K562 (cell line): ENCODE data around the gene OSGEPL1. TPM values are rescaled to one million over a fixed set of nuclear protein-coding genes. Genes with fewer than 3 reads are reported as not detected.

ENCODE experiments used
- ASH1L ChIP-seq: fragments of 450-650 bp; IDR thresholded peaks from 2 replicates; pipeline ENCODE4 v1.6.1; 2018; ENCODE audit warnings: borderline replicate concordance, mild to moderate bottlenecking, low read depth; ENCODE audit not compliant: partially characterized antibody
- MGA ChIP-seq: fragments of 450-650 bp; IDR thresholded peaks from 2 replicates; pipeline ENCODE4 v1.6.1; 2016; ENCODE audit warnings: mild to moderate bottlenecking, moderate library complexity
- OTX1 ChIP-seq: fragments of 450-650 bp; formaldehyde crosslinking; IDR thresholded peaks from 2 replicates; pipeline ENCODE4 v1.4.0; 2022; ENCODE audit warnings: mild to moderate bottlenecking
- ZBTB40 ChIP-seq, 2 experiments: fragments of 450-650 bp in 1 of 2; sonication (generic) in 1 of 2; formaldehyde crosslinking in 1 of 2; IDR thresholded peaks; 2 replicates each; pipeline versions ENCODE4 v1.7.1 to v1.9.0; 2016 to 2022; ENCODE audit warnings: inconsistent platforms in 1 of 2, mild to moderate bottlenecking in 1 of 2, missing genetic modification reagents in 1 of 2
- ZNF79 ChIP-seq: fragments of 250-450 bp; sonication (Bioruptor Pico); IDR thresholded peaks from 2 replicates; pipeline ENCODE4 v1.4.0; 2020; ENCODE audit warnings: low read depth, mild to moderate bottlenecking, moderate library complexity
- polyA plus RNA-seq, 8 experiments: library from polyadenylated mRNA; depleted of rRNA in 4 of 8; stranded (reverse) in 5 of 8; unstranded in 3 of 8; fragments of >200 nt; fragmentation: Nextera tagmentation in 2 of 8; fragmentation: Illumina TruSeq in 1 of 8; extraction: Ambion mirVana in 2 of 8; extraction: Trizol in 1 of 8; gene quantifications; 2 replicates each; pipeline versions ENCODE4 v1.2.1 to v1.2.3, GENCODE V29; 2011 to 2014; ENCODE audit warnings: inconsistent platforms in 1 of 8, missing spikeins in 1 of 8
- total RNA-seq, 7 experiments: library from RNA; depleted of rRNA in 6 of 7; stranded (reverse); fragments of >200 nt in 6 of 7; fragmentation: Illumina TruSeq in 2 of 7; extraction: Trizol in 2 of 7; gene quantifications; 2 replicates each; pipeline versions ENCODE4 v1.2.1 to v1.2.3, GENCODE V29; 2011 to 2021; ENCODE audit warnings: low replicate concordance in 1 of 7

The OSGEPL1 gene
- total and polyA plus RNA-seq, 9 of the 15 experiments (the other 6 are each of a cell fraction or from before 2014, with no cell fraction given), result 2.5 to 10.8 (median 6.5) TPM

DNA sequence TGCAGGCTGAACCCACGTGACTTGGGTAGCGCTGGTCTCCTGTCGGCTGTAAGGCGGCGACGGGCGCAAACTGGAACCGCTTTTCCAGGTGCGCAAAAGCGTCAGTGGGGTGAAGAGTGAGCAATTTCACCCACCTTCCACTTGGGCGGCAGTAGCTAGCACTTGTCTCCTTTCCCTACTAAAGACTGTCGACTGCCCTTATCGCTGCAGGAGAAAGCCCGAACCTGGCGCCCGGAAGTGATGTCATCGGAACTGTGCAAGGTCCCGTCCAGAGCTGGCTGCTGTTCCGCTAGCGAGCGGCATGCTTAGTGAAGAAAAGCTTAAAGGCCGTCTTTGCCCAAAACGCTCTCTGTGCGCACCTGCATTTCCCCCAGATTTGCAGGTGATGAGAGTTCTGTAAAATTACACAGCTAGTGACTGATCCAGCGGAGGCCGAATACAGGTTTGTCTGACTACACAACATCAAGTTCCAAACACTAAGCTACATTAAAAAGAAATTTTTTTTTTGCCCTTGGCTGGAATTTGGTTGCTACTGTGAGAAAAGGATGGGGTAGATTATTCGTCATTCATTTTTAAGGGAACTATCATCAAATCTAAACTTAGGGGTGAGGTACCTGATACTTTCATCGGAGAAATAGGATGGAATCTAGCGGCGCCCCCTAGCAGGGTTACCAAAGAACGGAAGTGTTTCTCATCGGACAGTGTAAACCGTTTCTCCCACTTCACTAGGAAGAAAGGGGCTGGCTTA lies at the start of gene OSGEPL1 (continued):
- TF ChIP-seq ZBTB40 (IDR thresholded peaks at IDR 0.05) (peak; percentile 94), ZBTB40 (CRISPR knock-in tag; IDR thresholded peaks at IDR 0.05) (no peak), ASH1L (no peak), MGA (peak; percentile 36; the same call in 1 of the 2 replicates), ZNF79 (no peak), OTX1 (CRISPR knock-in tag) (no peak)
